SK-N-SH treated with all-trans-retinoic acid at 6 μM for 48 hours (cell line): ENCODE measurements around the gene ABCG4.
"Not testable (repeated sequence)": the region's sequence is repeated elsewhere in the genome, so short reads cannot be mapped to it uniquely, and the experiment has no call there.

Source experiments
- ATAC-seq: fragments of 200-7000 bp; cut with Tn5 transposase; 3 replicates; pipeline ENCODE4 v1.9.1; 2020; ENCODE audit warnings: mild to moderate bottlenecking, moderate library complexity
- ARNTL ChIP-seq: fragments of 450-650 bp; formaldehyde crosslinking; IDR thresholded peaks from 2 replicates; pipeline ENCODE4 v1.5.0; 2020; ENCODE audit warnings: low read depth, mild to moderate bottlenecking, moderate library complexity, borderline replicate concordance
- CREB5 ChIP-seq: fragments of 250-450 bp; sonication (Bioruptor Pico); IDR thresholded peaks from 2 replicates; pipeline ENCODE4 v1.5.1; 2020; ENCODE audit warnings: low read depth, mild to moderate bottlenecking, moderate library complexity
- CSDC2 ChIP-seq: fragments of 250-450 bp; sonication (Bioruptor Pico); IDR thresholded peaks from 2 replicates; pipeline ENCODE4 v1.5.0; 2020; ENCODE audit warnings: mild to moderate bottlenecking, moderate library complexity
- GLIS3 ChIP-seq: fragments of 250-450 bp; sonication (Bioruptor Pico); IDR thresholded peaks from 2 replicates; pipeline ENCODE4 v1.5.0; 2020; ENCODE audit warnings: mild to moderate bottlenecking, moderate library complexity
- ISL1 ChIP-seq: fragments of 250-450 bp; sonication (Bioruptor Pico); IDR thresholded peaks from 2 replicates; pipeline ENCODE4 v2.1.2; 2022; ENCODE audit warnings: mild to moderate bottlenecking, moderate library complexity
- OSR1 ChIP-seq: fragments of 250-450 bp; sonication (Bioruptor Pico); IDR thresholded peaks from 2 replicates; pipeline ENCODE4 v1.8.0; 2022; ENCODE audit warnings: moderate library complexity, mild to moderate bottlenecking, inconsistent platforms
- PPARA ChIP-seq: fragments of 250-450 bp; sonication (Bioruptor Pico); IDR thresholded peaks from 2 replicates; pipeline ENCODE4 v1.5.0; 2020; ENCODE audit warnings: mild to moderate bottlenecking, borderline replicate concordance
- RARB ChIP-seq: fragments of 250-450 bp; sonication (Bioruptor Pico); IDR thresholded peaks from 2 replicates; pipeline ENCODE4 v1.8.0; 2021; ENCODE audit warnings: mild to moderate bottlenecking, moderate library complexity
- SNAI2 ChIP-seq: fragments of 250-450 bp; sonication (Bioruptor Pico); IDR thresholded peaks from 2 replicates; pipeline ENCODE4 v1.5.0; 2020; ENCODE audit warnings: mild to moderate bottlenecking, moderate library complexity
- TCF4 ChIP-seq: fragments of 250-450 bp; sonication (Bioruptor Pico); IDR thresholded peaks from 2 replicates; pipeline ENCODE4 v1.8.0; 2021; ENCODE audit warnings: mild to moderate bottlenecking, moderate library complexity, borderline replicate concordance
- TOX ChIP-seq: fragments of 250-450 bp; sonication (Bioruptor Pico); IDR thresholded peaks from 2 replicates; pipeline ENCODE4 v1.8.0; 2021; ENCODE audit warnings: mild to moderate bottlenecking, moderate library complexity, borderline replicate concordance
- ZC3H10 ChIP-seq: fragments of 250-450 bp; sonication (Bioruptor Pico); IDR thresholded peaks from 2 replicates; pipeline ENCODE4 v1.5.1; 2021; ENCODE audit warnings: mild to moderate bottlenecking, moderate library complexity
- ZFP3 ChIP-seq: fragments of 250-450 bp; sonication (Bioruptor Pico); IDR thresholded peaks from 2 replicates; pipeline ENCODE4 v1.5.0; 2020; ENCODE audit warnings: mild to moderate bottlenecking, moderate library complexity
- ZNF8 ChIP-seq: fragments of 450-650 bp; formaldehyde crosslinking; IDR thresholded peaks from 2 replicates; pipeline ENCODE4 v1.5.0; 2020; ENCODE audit warnings: mild to moderate bottlenecking, moderate library complexity
- TF ChIP-seq, protein P1 (sequence below): fragments of 250-450 bp; sonication (Bioruptor Pico); IDR thresholded peaks from 2 replicates; pipeline ENCODE4 v1.5.0; 2020; ENCODE audit warnings: mild to moderate bottlenecking, moderate library complexity
- TF ChIP-seq, protein P2 (sequence below): fragments of 250-450 bp; sonication (Bioruptor Pico); IDR thresholded peaks from 2 replicates; pipeline ENCODE4 v1.8.0; 2020; ENCODE audit warnings: mild to moderate bottlenecking, moderate library complexity, borderline replicate concordance
- TF ChIP-seq, protein P3 (sequence below): fragments of 250-450 bp; sonication (Bioruptor Pico); IDR thresholded peaks from 2 replicates; pipeline ENCODE4 v1.8.0; 2021; ENCODE audit warnings: low read depth, mild to moderate bottlenecking, moderate library complexity, borderline replicate concordance
- TF ChIP-seq, protein P4 (sequence below): fragments of 250-450 bp; sonication (Bioruptor Pico); IDR thresholded peaks from 2 replicates; pipeline ENCODE4 v1.5.1; 2021; ENCODE audit warnings: mild to moderate bottlenecking, moderate library complexity

Gene ABCG4

DNA sequence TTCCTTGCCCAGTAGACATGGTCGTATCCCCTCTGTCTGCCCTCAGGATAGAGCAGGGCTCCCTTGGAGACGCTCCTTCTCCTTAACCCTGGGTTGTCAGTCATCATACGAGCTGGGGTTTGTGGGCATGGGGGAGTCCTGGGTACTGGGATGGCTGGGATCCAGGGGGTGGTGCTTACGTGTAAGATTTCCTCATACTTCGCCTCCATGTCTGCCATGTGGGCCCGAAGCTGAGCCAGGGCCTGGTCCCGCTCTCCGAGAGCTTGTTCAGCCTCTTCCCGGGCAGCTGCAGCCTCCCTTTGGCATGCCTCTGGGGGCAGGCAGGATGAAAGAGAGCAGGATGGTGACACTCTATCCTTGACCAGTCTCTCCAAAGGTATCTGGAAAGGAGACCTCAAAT is 41.7 kb downstream of the ABCG4 start:
- ATAC-seq = no peak
- no peak for TF ChIP-seq ZNF8 (CRISPR knock-in tag)
- TF ChIP-seq, protein P1, sequence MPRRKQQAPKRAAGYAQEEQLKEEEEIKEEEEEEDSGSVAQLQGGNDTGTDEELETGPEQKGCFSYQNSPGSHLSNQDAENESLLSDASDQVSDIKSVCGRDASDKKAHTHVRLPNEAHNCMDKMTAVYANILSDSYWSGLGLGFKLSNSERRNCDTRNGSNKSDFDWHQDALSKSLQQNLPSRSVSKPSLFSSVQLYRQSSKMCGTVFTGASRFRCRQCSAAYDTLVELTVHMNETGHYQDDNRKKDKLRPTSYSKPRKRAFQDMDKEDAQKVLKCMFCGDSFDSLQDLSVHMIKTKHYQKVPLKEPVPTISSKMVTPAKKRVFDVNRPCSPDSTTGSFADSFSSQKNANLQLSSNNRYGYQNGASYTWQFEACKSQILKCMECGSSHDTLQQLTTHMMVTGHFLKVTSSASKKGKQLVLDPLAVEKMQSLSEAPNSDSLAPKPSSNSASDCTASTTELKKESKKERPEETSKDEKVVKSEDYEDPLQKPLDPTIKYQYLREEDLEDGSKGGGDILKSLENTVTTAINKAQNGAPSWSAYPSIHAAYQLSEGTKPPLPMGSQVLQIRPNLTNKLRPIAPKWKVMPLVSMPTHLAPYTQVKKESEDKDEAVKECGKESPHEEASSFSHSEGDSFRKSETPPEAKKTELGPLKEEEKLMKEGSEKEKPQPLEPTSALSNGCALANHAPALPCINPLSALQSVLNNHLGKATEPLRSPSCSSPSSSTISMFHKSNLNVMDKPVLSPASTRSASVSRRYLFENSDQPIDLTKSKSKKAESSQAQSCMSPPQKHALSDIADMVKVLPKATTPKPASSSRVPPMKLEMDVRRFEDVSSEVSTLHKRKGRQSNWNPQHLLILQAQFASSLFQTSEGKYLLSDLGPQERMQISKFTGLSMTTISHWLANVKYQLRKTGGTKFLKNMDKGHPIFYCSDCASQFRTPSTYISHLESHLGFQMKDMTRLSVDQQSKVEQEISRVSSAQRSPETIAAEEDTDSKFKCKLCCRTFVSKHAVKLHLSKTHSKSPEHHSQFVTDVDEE = no peak
- no peak for TF ChIP-seq PPARA (CRISPR knock-in tag)
- TF ChIP-seq, protein P2, sequence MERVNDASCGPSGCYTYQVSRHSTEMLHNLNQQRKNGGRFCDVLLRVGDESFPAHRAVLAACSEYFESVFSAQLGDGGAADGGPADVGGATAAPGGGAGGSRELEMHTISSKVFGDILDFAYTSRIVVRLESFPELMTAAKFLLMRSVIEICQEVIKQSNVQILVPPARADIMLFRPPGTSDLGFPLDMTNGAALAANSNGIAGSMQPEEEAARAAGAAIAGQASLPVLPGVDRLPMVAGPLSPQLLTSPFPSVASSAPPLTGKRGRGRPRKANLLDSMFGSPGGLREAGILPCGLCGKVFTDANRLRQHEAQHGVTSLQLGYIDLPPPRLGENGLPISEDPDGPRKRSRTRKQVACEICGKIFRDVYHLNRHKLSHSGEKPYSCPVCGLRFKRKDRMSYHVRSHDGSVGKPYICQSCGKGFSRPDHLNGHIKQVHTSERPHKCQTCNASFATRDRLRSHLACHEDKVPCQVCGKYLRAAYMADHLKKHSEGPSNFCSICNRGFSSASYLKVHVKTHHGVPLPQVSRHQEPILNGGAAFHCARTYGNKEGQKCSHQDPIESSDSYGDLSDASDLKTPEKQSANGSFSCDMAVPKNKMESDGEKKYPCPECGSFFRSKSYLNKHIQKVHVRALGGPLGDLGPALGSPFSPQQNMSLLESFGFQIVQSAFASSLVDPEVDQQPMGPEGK = no peak
- TF ChIP-seq CREB5 (CRISPR knock-in tag) = no peak
- no peak for TF ChIP-seq ISL1
- TF ChIP-seq ZFP3 (CRISPR knock-in tag) = no peak
- TF ChIP-seq, protein P3, sequence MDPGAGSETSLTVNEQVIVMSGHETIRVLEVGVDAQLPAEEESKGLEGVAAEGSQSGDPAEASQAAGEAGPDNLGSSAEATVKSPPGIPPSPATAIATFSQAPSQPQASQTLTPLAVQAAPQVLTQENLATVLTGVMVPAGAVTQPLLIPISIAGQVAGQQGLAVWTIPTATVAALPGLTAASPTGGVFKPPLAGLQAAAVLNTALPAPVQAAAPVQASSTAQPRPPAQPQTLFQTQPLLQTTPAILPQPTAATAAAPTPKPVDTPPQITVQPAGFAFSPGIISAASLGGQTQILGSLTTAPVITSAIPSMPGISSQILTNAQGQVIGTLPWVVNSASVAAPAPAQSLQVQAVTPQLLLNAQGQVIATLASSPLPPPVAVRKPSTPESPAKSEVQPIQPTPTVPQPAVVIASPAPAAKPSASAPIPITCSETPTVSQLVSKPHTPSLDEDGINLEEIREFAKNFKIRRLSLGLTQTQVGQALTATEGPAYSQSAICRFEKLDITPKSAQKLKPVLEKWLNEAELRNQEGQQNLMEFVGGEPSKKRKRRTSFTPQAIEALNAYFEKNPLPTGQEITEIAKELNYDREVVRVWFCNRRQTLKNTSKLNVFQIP = no peak
- no peak for TF ChIP-seq RARB
- no peak for TF ChIP-seq TOX
- TF ChIP-seq ARNTL (CRISPR knock-in tag) = no peak
- no peak for TF ChIP-seq GLIS3 (CRISPR knock-in tag)
- TF ChIP-seq, all 23 proteins: peak for 0

- ATAC-seq = not testable (repeated sequence)
Measured at GRCh38 chr11:119191265-119191664, 42.4 kb downstream of the ABCG4 start.

DNA sequence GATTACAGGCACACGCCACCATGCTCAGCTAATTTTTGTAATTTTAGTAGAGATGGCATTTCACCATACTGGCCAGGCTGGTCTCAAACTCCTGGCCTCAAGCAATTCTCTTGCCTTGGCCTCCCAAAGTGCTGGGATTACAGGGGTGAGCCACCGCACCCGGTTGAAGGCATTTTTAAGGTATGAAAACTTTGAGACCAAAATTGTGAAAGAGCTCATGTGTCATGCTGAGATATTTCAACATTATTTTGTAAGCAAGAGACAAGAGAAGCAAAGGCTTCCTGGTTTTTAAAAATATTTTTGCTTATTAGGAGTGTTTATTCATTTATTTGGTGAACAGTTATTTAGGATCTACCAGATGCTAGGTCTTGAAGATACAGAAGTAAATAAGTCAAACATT is 43.3 kb downstream of the ABCG4 start:
- TF ChIP-seq TCF4 (CRISPR knock-in tag) = no peak
- TF ChIP-seq CREB5 (CRISPR knock-in tag) = no peak
- no peak for TF ChIP-seq RARB
- no peak for TF ChIP-seq ZC3H10 (CRISPR knock-in tag)
- TF ChIP-seq SNAI2 (CRISPR knock-in tag) = no peak
- TF ChIP-seq, protein P4, sequence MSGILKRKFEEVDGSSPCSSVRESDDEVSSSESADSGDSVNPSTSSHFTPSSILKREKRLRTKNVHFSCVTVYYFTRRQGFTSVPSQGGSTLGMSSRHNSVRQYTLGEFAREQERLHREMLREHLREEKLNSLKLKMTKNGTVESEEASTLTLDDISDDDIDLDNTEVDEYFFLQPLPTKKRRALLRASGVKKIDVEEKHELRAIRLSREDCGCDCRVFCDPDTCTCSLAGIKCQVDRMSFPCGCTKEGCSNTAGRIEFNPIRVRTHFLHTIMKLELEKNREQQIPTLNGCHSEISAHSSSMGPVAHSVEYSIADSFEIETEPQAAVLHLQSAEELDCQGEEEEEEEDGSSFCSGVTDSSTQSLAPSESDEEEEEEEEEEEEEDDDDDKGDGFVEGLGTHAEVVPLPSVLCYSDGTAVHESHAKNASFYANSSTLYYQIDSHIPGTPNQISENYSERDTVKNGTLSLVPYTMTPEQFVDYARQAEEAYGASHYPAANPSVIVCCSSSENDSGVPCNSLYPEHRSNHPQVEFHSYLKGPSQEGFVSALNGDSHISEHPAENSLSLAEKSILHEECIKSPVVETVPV (CRISPR knock-in tag) = no peak
- TF ChIP-seq, protein P2 = no peak
- no peak for TF ChIP-seq ZNF8 (CRISPR knock-in tag)
- TF ChIP-seq OSR1 (CRISPR knock-in tag) = no peak
- no peak for TF ChIP-seq CSDC2 (CRISPR knock-in tag)
- TF ChIP-seq, all 23 proteins: peak for 0
- ATAC-seq = no peak
